ENCODE measurements around the gene UBE2J1.

- no peak for TF ChIP-seq POLR2AphosphoS5 (IDR thresholded peaks at IDR 0.05; ENCODE audit: insufficient read depth, low read depth, low read length)
- no peak for TF ChIP-seq CTCF (IDR thresholded peaks at IDR 0.05; ENCODE audit: extremely low read depth in 1 of 2, insufficient read depth in 1 of 2, low read depth in 1 of 2, low read length in 2 of 2)
- no peak for TF ChIP-seq POLR2A (IDR thresholded peaks at IDR 0.05; ENCODE audit: low read depth, low read length)
- TF ChIP-seq EZH2 (IDR thresholded peaks at IDR 0.05; ENCODE audit: borderline replicate concordance, low read depth, low read length, severe bottlenecking), result no peak
- TF ChIP-seq JUN (IDR thresholded peaks at IDR 0.05; ENCODE audit: borderline replicate concordance, insufficient read depth, insufficient read length, low read depth), result no peak
- no peak for TF ChIP-seq MAX (IDR thresholded peaks at IDR 0.05; ENCODE audit: insufficient read depth, insufficient read length)
- TF ChIP-seq GATA2 (IDR thresholded peaks at IDR 0.05; ENCODE audit: insufficient read depth, insufficient read length, low read depth, low read length), result no peak
- no peak for TF ChIP-seq MYC (IDR thresholded peaks at IDR 0.05; ENCODE audit: low read depth, low read length)
Observed at GRCh38 chr6:89290401-89291155, 61.9 kb downstream of the UBE2J1 start.

Measured in endothelial cell of umbilical vein (primary cell).